ENCODE data around the gene HIVEP3.

GRCh38 chr1:41571041-41571440 is 347.7 kb downstream of the HIVEP3 start:
- TF ChIP-seq POLR2AphosphoS5 (IDR thresholded peaks at IDR 0.05; ENCODE audit: borderline replicate concordance, low read depth, low read length) = no peak
- no peak for TF ChIP-seq EZH2 (IDR thresholded peaks at IDR 0.05)
- no peak for TF ChIP-seq FOXP2 (optimal IDR thresholded peaks at IDR 0.05; ENCODE audit: control extremely low read depth, extremely low read length, insufficient read depth)
